PC-3 (cell line): ENCODE results near the gene TMEM106C. TPM values are rescaled to one million over a fixed set of nuclear protein-coding genes. Genes with fewer than 3 reads are reported as not detected.
"Not testable (repeated sequence)": the region's sequence is repeated elsewhere in the genome, so short reads cannot be mapped to it uniquely, and the experiment has no call there.

Experiments used
- ATAC-seq: fragments of 200-7000 bp; cut with Tn5 transposase; 2 replicates; pipeline ENCODE4 v1.9.1; 2020; ENCODE audit warnings: mild to moderate bottlenecking, moderate library complexity
- BruUV-seq: library from RNA; stranded (reverse); fragments of 400-500 nt; replicated peaks from 2 replicates; lab custom pipeline; 2021; lab: Mats Ljungman, UMichigan
- CTCF ChIA-PET: fragments of 300-600 bp; sonication (Branson Sonifier 250); formaldehyde crosslinking; loops from one replicate; lab custom pipeline; 2022; ENCODE audit warnings: antibody characterized with exemption; lab: Charles Lee
- POLR2A ChIA-PET: fragments of 300-600 bp; sonication (Branson Sonifier 250); formaldehyde crosslinking; loops from one replicate; lab custom pipeline; 2022; ENCODE audit warnings: antibody characterized with exemption; ENCODE audit not compliant: unreplicated experiment; lab: Charles Lee
- DNase-seq: peaks from one replicate; pipeline ENCODE4 v3.0.0-alpha.2; 2015
- H2AFZ ChIP-seq: fragments of 300-600 bp; sonication (generic); 2 replicates; pipeline ENCODE4 v1.6.0; 2016; ENCODE audit warnings: antibody characterized with exemption, low read length
- H3F3A ChIP-seq: fragments of 300-600 bp; sonication (generic); one replicate; pipeline ENCODE4 v1.6.0; 2017; ENCODE audit warnings: antibody characterized with exemption, low read length, control low read depth, mild to moderate bottlenecking; ENCODE audit not compliant: unreplicated experiment
- H3K27ac ChIP-seq: fragments of 300-600 bp; sonication (generic); 2 replicates; pipeline ENCODE4 v1.5.1; 2016; ENCODE audit warnings: mild to moderate bottlenecking, low read length
- H3K27me3 ChIP-seq: fragments of 300-600 bp; sonication (generic); 2 replicates; pipeline ENCODE4 v1.6.1; 2016; ENCODE audit warnings: low read length, mixed read lengths
- H3K36me3 ChIP-seq: fragments of 300-600 bp; sonication (generic); 2 replicates; pipeline ENCODE4 v1.6.1; 2016; ENCODE audit warnings: low read depth, mixed run types, low read length, mixed read lengths
- H3K4me1 ChIP-seq: fragments of 300-600 bp; sonication (generic); 2 replicates; pipeline ENCODE4 v1.5.1; 2016; ENCODE audit warnings: low read length; ENCODE audit not compliant: insufficient read depth
- H3K4me2 ChIP-seq: fragments of 300-600 bp; sonication (generic); 2 replicates; pipeline ENCODE4 v1.6.0; 2016; ENCODE audit warnings: low read length
- H3K4me3 ChIP-seq: fragments of 300-600 bp; sonication (generic); 2 replicates; pipeline ENCODE4 v1.5.1; 2016; ENCODE audit warnings: mild to moderate bottlenecking, low read length, mixed read lengths
- H3K79me2 ChIP-seq: fragments of 300-600 bp; sonication (generic); 2 replicates; pipeline ENCODE4 v1.6.1; 2017; ENCODE audit warnings: low read length, mixed read lengths
- H3K9ac ChIP-seq: fragments of 300-600 bp; sonication (generic); 2 replicates; pipeline ENCODE4 v1.6.0; 2016; ENCODE audit warnings: mild to moderate bottlenecking, low read length
- H3K9me2 ChIP-seq: fragments of 300-600 bp; sonication (generic); replicated peaks from 2 replicates; pipeline ENCODE4 v1.6.1; 2016; ENCODE audit warnings: mixed run types, low read length, mixed read lengths
- H3K9me3 ChIP-seq: fragments of 300-600 bp; sonication (generic); 2 replicates; pipeline ENCODE4 v1.6.1; 2016; ENCODE audit warnings: low read length, mixed read lengths
- H4K20me1 ChIP-seq: fragments of 300-600 bp; sonication (generic); 2 replicates; pipeline ENCODE4 v1.6.1; 2016; ENCODE audit warnings: low read length, mixed read lengths
- EZH2 ChIP-seq: fragments of 300-600 bp; sonication (generic); IDR thresholded peaks from one replicate; pipeline ENCODE4 v1.6.1; 2017; ENCODE audit warnings: antibody characterized with exemption, mild to moderate bottlenecking, low read length; ENCODE audit not compliant: unreplicated experiment
- EZH2phosphoT487 ChIP-seq: fragments of 300-600 bp; sonication (generic); IDR thresholded peaks from 2 replicates; pipeline ENCODE4 v1.6.1; 2018; ENCODE audit warnings: mild to moderate bottlenecking, antibody characterized with exemption, low read length, borderline replicate concordance
- intact Hi-C: fragments of 100-400 bp; cut with micrococcal nuclease; formaldehyde crosslinking; loops from 2 replicates; pipeline ENCODE4 v1.9.0; 2023
- total RNA-seq: library from RNA; depleted of rRNA; stranded (reverse); fragments of >200 nt; gene quantifications from 2 replicates; pipeline ENCODE4 v1.2.3, GENCODE V29; 2014
- TF ChIP-seq, protein P1 (sequence below): fragments of 300-600 bp; sonication (generic); conservative IDR thresholded peaks from 2 replicates; pipeline ENCODE4 v1.5.1; 2017; ENCODE audit warnings: antibody characterized with exemption, low read depth, mild to moderate bottlenecking, low read length

The TMEM106C gene
- total RNA-seq, 1 experiment from 2014 or later = 166 TPM

DNA sequence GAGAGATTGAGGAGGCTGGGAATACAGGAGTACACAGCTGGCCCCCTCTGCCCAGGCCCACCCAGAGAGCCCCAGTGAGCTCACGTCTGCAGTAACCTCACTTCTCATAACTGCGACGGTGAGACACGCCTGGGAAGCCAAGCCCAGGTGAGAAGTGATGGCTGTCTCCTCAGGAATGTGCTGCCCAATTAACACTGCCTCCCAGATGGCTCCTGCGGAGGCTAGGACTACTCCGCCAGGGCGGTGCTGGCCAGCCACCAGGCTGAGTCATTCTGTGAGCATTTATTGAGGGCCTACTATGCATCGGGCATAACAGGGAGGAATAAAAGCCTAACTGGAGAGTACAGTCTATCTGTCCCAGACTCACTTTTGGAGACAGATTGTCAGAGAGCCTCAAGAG, 9.3 kb upstream of the TMEM106C start:
- TF ChIP-seq EZH2phosphoT487 (no peak), EZH2 (no peak)
- TF ChIP-seq, protein P1, sequence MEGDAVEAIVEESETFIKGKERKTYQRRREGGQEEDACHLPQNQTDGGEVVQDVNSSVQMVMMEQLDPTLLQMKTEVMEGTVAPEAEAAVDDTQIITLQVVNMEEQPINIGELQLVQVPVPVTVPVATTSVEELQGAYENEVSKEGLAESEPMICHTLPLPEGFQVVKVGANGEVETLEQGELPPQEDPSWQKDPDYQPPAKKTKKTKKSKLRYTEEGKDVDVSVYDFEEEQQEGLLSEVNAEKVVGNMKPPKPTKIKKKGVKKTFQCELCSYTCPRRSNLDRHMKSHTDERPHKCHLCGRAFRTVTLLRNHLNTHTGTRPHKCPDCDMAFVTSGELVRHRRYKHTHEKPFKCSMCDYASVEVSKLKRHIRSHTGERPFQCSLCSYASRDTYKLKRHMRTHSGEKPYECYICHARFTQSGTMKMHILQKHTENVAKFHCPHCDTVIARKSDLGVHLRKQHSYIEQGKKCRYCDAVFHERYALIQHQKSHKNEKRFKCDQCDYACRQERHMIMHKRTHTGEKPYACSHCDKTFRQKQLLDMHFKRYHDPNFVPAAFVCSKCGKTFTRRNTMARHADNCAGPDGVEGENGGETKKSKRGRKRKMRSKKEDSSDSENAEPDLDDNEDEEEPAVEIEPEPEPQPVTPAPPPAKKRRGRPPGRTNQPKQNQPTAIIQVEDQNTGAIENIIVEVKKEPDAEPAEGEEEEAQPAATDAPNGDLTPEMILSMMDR = no peak
- DNase-seq (peak; percentile 21), ATAC-seq (no peak)
- no peaks in the 10 kb centered on the region; the same call in 1 of the 2 replicates for H3K9me3 ChIP-seq
- no peak overlapping the region for H3K9ac ChIP-seq
- H3K36me3 ChIP-seq = no peaks in the 10 kb centered on the region
- H3K4me3 ChIP-seq = no peak overlapping the region
- no peaks in the 10 kb centered on the region for H3K79me2 ChIP-seq
- no peak overlapping the region for H3K27ac ChIP-seq
- no peaks in the 10 kb centered on the region for H4K20me1 ChIP-seq
- no peaks in the 10 kb centered on the region for H3K9me2 ChIP-seq
- H3K4me2 ChIP-seq = no peak overlapping the region
- BruUV-seq = no TSS peak
- H2AFZ ChIP-seq = no peak overlapping the region
- no peaks in the 10 kb centered on the region for H3F3A ChIP-seq
- ChIA-PET POLR2A (no interaction called here), CTCF (interaction anchor here (0.6 kb wide), 1 partner anchor 89 kb away, joined by 3 read pairs; no protein-coding TSS in a partner anchor)
- no peaks in the 10 kb centered on the region for H3K27me3 ChIP-seq
- H3K4me1 ChIP-seq = no peaks in the 10 kb centered on the region; the same call in 1 of the 2 replicates
- intact Hi-C loops = no loop called here

DNA sequence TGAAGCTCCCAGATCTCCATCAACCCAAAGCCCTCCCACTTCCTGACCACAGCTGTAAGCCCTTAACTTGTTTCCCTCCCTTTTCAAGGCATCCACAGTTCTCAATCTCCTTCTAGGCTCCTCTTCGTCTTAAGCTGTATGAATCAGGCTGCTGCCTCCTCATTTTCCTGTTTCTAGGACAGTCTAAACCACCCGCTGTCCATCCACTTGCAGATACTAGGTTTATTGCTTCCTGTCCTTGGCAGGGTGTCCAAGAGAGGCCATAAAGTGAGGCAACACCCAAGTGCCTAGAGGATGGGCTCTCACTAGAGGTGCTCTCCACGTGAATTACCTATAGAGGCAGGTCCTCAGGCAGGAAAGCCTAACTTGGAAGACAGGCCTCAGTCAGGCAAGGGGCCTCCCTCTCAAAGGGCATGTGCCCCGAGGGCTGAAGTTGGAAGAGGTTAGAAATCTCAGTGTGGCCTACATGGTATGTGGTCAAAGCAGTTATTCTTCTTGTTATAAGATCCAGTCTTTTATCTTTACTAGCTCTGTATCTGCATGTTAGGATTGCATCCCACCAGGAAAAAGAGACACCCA, 8.8 kb upstream of the TMEM106C start:
- no peaks in the 10 kb centered on the region for H4K20me1 ChIP-seq
- no peaks in the 10 kb centered on the region; the same call in 1 of the 2 replicates for H3K4me1 ChIP-seq
- TF ChIP-seq, protein P1 = no peak
- TF ChIP-seq EZH2phosphoT487 (no peak), EZH2 (no peak)
- CTCF ChIA-PET = interaction anchor here (0.6 kb wide), 1 partner anchor 89 kb away, joined by 3 read pairs; no protein-coding TSS in a partner anchor
- DNase-seq (peak; percentile 14), ATAC-seq (no peak; the same call in 1 of the 2 replicates)
- H3K9me2 ChIP-seq = no peaks in the 10 kb centered on the region
- no peaks in the 10 kb centered on the region for H3F3A ChIP-seq
- BruUV-seq = no TSS peak
- no peak overlapping the region for H3K9ac ChIP-seq
- intact Hi-C loops = no loop called here
- H3K4me2 ChIP-seq = no peak overlapping the region
- no peak overlapping the region for H3K4me3 ChIP-seq
- H3K79me2 ChIP-seq = no peaks in the 10 kb centered on the region
- no peak overlapping the region for H3K27ac ChIP-seq
- H3K27me3 ChIP-seq = no peaks in the 10 kb centered on the region
- H3K9me3 ChIP-seq = no peaks in the 10 kb centered on the region; the same call in 1 of the 2 replicates
- POLR2A ChIA-PET = no interaction called here
- H2AFZ ChIP-seq = no peak overlapping the region
- H3K36me3 ChIP-seq = no peaks in the 10 kb centered on the region

DNA sequence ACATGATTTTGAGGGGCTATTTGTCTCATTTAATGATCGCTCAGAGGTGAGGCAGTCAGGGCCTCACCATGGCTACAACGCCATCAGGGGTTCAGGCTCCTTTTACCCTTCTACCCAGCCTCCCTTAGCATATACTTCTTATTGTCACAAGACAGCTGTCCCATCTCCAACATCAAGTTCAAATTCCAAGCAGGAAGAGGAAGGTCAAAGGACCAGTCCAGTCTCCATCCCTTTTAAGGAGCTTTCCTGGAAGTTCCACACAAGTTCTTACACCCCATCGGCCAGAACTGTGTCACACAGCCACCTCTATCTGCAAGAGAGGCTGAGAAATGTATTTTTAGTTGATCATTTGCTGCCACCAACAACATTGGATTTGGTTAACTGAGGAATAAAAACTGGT, 8.3 kb upstream of the TMEM106C start:
- Histone ChIP-seq H3K27ac (no peak overlapping the region), H3K27me3 (no peaks in the 10 kb centered on the region), H3K9me2 (no peaks in the 10 kb centered on the region), H3K9me3 (no peaks in the 10 kb centered on the region; the same call in 1 of the 2 replicates), H3K4me3 (no peak overlapping the region), H3F3A (no peaks in the 10 kb centered on the region), H3K9ac (no peak overlapping the region), H3K4me1 (no peaks in the 10 kb centered on the region; the same call in 1 of the 2 replicates), H4K20me1 (no peaks in the 10 kb centered on the region), H3K36me3 (no peaks in the 10 kb centered on the region), H3K79me2 (no peaks in the 10 kb centered on the region), H2AFZ (no peak overlapping the region), H3K4me2 (no peak overlapping the region)
- ATAC-seq (no peak), DNase-seq (no peak)
- BruUV-seq = no TSS peak
- POLR2A ChIA-PET = no interaction called here
- TF ChIP-seq EZH2 (no peak), EZH2phosphoT487 (no peak)
- TF ChIP-seq, protein P1 = no peak
- intact Hi-C loops = no loop called here
- CTCF ChIA-PET = no interaction called here

DNA sequence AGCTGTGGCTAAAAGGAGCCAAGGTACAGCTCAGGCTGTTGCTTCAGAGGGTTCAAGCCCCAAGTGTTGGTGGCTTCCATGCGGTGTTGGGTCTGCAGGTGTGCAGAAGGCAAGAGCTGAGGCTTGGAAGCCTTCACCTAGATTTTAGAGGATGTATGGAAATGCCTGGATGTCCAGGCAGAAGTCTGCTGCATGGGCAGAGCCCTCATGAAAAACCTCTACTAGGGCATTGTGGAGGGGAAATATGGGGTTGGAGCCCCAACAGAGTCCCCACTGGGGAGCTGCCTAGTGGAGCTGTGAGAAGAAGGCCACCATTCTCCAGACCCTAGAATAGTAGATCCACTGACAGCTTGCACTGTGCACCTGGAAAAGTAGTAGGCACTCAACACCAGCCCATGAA, 5.7 kb upstream of the TMEM106C start:
- H3K9me2 ChIP-seq, H3K27ac ChIP-seq, H3K4me3 ChIP-seq, H3K9me3 ChIP-seq, H3K4me1 ChIP-seq, BruUV-seq, DNase-seq, CTCF ChIA-PET, H3F3A ChIP-seq, H3K79me2 ChIP-seq, H3K36me3 ChIP-seq, POLR2A ChIA-PET, H3K9ac ChIP-seq, H4K20me1 ChIP-seq, H3K27me3 ChIP-seq, ATAC-seq, H3K4me2 ChIP-seq, H2AFZ ChIP-seq, intact Hi-C loops: not testable (repeated sequence)
